HG03558 (cell line): ENCODE data around the gene TCP11X2.
"Not testable (repeated sequence)": the region's sequence is repeated elsewhere in the genome, so short reads cannot be mapped to it uniquely, and the experiment has no call there.

Source experiments
- ATAC-seq: cut with Tn5 transposase; IDR thresholded peaks from one replicate; pipeline ENCODE4 v1.9.1; 2021; ENCODE audit warnings: moderate number of reproducible peaks; ENCODE audit not compliant: unreplicated experiment; ENCODE audit errors: extremely low read depth

Gene TCP11X2

GRCh38 chrX:102471762-102472220 lies at the start of gene TCP11X2:
TCP11X2 (minus strand) TSS chrX:102471812.
- not testable (repeated sequence) for ATAC-seq

GRCh38 chrX:102517326-102517725 lies 45.7 kb upstream of the TCP11X2 start:
- ATAC-seq, result no peak

GRCh38 chrX:102515975-102516941 lies 44.6 kb upstream of the TCP11X2 start, which contains the start of gene TMSB15A:
TMSB15A (minus strand) TSS chrX:102516739.
- ATAC-seq, result no peak

- ATAC-seq, result no peak
Measured at GRCh38 chrX:102514536-102514935, 42.9 kb upstream of the TCP11X2 start.

- no peak for ATAC-seq
Measured at GRCh38 chrX:102498732-102499131, 27.1 kb upstream of the TCP11X2 start.

- no peak for ATAC-seq
Measured at GRCh38 chrX:102491766-102492165, 20.2 kb upstream of the TCP11X2 start.

GRCh38 chrX:102478765-102479164 lies 7.2 kb upstream of the TCP11X2 start:
- ATAC-seq, result not testable (repeated sequence)

GRCh38 chrX:102470215-102470614 lies 1.4 kb downstream of the TCP11X2 start:
- not testable (repeated sequence) for ATAC-seq

GRCh38 chrX:102458615-102459014 lies 13.0 kb downstream of the TCP11X2 start:
- ATAC-seq, result not testable (repeated sequence)

- ATAC-seq, result not testable (repeated sequence)
Measured at GRCh38 chrX:102439908-102440307, 31.7 kb downstream of the TCP11X2 start, which contains the start of gene NXF2B. NXF2B (minus strand) TSS chrX:102440008; CDS start chrX:102380036, 59,972 bp downstream.

- not testable (repeated sequence) for ATAC-seq
Measured at GRCh38 chrX:102414493-102414892, 57.1 kb downstream of the TCP11X2 start.
